MM.1S (cell line): ENCODE measurements around the gene VTN.

ENCODE experiments used
- CTCF ChIP-seq: fragments of 300-600 bp; sonication (generic); IDR thresholded peaks from 2 replicates; pipeline ENCODE4 v1.5.1; 2016; ENCODE audit warnings: antibody characterized with exemption, low read length, mixed read lengths
- EZH2 ChIP-seq: fragments of 300-600 bp; sonication (generic); optimal IDR thresholded peaks from 2 replicates; pipeline ENCODE3; 2017; ENCODE audit warnings: low read depth, mild to moderate bottlenecking, antibody characterized with exemption, low read length, mixed read lengths

- TF ChIP-seq CTCF, result no peak
- TF ChIP-seq EZH2, result no peak
These were observed 6.1 kb downstream of the VTN start for GRCh38 chr17:28363776-28364650.
